Placental pericyte (primary cell): ENCODE data around the gene JPH3. TPM values are rescaled to one million over a fixed set of nuclear protein-coding genes. Genes with fewer than 3 reads are reported as not detected.

Source experiments
- total RNA-seq: library from RNA; depleted of rRNA; stranded (reverse); fragments of >200 nt; gene quantifications from 2 replicates; pipeline ENCODE4 v1.2.3, GENCODE V29; 2012

JPH3 gene
- total RNA-seq: not detected in 2 replicates

DNA sequence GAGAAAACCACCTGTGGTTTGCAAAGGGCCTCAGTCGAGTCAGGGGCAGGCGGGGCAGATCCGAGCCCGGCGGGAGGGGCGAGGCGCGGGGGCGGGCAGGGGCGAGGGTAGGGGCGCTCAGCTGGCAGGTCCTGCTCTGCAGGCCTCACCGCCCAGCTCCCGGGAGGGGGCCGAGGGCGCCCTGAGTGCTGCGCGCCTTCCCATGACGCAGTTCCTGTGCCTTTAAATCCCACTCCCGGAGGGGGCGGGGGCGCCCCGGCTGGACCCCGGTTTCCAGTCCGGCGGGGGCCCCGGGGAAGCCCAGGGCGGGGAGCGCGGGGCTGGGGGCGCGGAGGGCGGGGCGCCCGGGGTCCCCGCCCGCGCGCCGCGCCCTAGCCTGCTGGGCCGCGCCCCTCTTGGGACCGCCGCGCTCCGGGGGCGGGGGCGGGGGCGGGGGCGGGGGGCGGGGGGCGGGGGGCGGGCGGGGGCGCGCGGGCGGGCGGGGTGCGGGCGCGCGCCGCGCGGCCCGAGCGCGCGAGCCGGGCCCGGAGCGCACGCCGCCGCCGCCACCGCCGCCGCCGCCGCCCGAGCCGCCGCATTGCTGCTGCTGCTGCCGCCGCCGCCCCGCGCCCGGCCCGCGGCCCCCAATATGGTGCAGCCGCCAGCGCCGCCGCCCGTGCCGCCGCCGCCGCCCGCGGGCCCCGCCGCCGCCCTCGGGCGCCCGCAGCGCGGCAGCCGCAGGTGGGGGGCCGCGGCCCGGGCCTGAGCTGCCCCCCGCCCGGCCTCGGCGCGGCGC lies at the start of gene JPH3:
JPH3 (plus strand) TSS at position 508 of the 775 bp plus-strand sequence. CDS start 639 bp downstream, outside the sequence.

Other genes with a start within 250 kb of the JPH3 start
- gene FBXO31, start 218.7 kb upstream of the JPH3 start, total RNA-seq: 21.9 and 31.6 TPM in 2 replicates
- gene MAP1LC3B, start 210.2 kb upstream of the JPH3 start, total RNA-seq: 38.1 and 87.3 TPM in 2 replicates
- gene ZCCHC14, start 109.5 kb upstream of the JPH3 start, total RNA-seq: 10.9 and 12.2 TPM in 2 replicates
- 29.3 and 33.0 TPM in 2 replicates for gene KLHDC4, start 163.5 kb downstream of the JPH3 start, total RNA-seq